D721Med (cell line): ENCODE measurements around the gene ADAMTS6.
"Not testable (repeated sequence)": the region's sequence is repeated elsewhere in the genome, so short reads cannot be mapped to it uniquely, and the experiment has no call there.

ENCODE experiments used
- DNase-seq: peaks from one replicate; pipeline ENCODE4 v3.0.0; 2011; ENCODE audit warnings: low spot score; ENCODE audit not compliant: insufficient read length
- FAIRE-seq: peaks from 2 replicates; lab custom pipeline; 2011; peaks lifted over from hg19 to GRCh38; lab: Jason Lieb, UNC
- TF ChIP-seq, protein P1 (sequence below): IDR thresholded peaks from 2 replicates; pipeline ENCODE4 v1.5.1; 2012; ENCODE audit warnings: mild to moderate bottlenecking, control low read depth; ENCODE audit not compliant: insufficient read depth; ENCODE audit errors: missing control alignments

The ADAMTS6 gene

GRCh38 chr5:65382582-65382981 is 99.1 kb downstream of the ADAMTS6 start:
- TF ChIP-seq, protein P1, sequence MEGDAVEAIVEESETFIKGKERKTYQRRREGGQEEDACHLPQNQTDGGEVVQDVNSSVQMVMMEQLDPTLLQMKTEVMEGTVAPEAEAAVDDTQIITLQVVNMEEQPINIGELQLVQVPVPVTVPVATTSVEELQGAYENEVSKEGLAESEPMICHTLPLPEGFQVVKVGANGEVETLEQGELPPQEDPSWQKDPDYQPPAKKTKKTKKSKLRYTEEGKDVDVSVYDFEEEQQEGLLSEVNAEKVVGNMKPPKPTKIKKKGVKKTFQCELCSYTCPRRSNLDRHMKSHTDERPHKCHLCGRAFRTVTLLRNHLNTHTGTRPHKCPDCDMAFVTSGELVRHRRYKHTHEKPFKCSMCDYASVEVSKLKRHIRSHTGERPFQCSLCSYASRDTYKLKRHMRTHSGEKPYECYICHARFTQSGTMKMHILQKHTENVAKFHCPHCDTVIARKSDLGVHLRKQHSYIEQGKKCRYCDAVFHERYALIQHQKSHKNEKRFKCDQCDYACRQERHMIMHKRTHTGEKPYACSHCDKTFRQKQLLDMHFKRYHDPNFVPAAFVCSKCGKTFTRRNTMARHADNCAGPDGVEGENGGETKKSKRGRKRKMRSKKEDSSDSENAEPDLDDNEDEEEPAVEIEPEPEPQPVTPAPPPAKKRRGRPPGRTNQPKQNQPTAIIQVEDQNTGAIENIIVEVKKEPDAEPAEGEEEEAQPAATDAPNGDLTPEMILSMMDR, result no peak
- FAIRE-seq (no peak), DNase-seq (no peak)

- not testable (repeated sequence) for FAIRE-seq
Observed at GRCh38 chr5:65370505-65370904, 111.2 kb downstream of the ADAMTS6 start.

DNA sequence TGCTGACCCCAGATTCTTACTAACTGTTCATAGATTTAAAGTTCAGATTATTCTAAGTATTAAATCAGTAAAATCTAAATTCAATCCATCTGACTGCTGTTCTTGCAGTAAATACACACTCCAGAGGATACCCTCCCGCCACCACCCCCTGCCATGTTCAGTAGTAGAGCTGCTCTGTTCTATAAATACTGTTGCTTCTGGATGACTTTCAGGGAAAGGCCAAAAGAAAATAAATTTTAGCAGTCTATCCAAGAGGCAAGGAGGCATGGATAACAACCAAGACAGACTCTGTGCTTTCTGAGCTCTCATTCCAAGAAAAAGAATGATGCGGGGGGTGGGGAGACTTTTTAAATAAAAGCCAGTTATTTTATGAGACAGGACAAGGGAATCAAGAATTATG is 115.1 kb downstream of the ADAMTS6 start:
- no peak for FAIRE-seq

More at GRCh38 chr5:65370505-65370904, 111.2 kb downstream of the ADAMTS6 start:
- DNase-seq, result not testable (repeated sequence)

DNA sequence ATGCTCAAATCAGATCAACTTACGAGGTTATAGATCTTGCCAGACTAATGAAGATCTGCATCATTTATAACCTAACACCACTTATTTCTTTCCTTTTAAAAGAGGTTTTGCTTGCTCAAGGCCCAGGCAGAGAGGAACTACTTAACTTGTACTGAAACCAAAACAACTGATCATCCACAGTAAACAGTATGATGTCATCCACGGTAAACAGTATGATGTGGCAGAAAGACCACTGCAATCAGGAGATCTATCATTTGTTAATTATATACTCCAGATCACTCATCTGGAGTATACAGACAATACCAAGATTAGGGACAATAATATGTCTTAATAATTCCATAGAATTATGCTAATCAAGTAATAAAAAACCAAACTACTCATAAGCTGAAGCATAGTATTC is 116.8 kb downstream of the ADAMTS6 start:
- TF ChIP-seq, protein P1, result no peak
- no peak for DNase-seq
- no peak for FAIRE-seq

More for the DNA sequence above, 115.1 kb downstream of the ADAMTS6 start:
- no peak for DNase-seq
- TF ChIP-seq, protein P1, result no peak

DNA sequence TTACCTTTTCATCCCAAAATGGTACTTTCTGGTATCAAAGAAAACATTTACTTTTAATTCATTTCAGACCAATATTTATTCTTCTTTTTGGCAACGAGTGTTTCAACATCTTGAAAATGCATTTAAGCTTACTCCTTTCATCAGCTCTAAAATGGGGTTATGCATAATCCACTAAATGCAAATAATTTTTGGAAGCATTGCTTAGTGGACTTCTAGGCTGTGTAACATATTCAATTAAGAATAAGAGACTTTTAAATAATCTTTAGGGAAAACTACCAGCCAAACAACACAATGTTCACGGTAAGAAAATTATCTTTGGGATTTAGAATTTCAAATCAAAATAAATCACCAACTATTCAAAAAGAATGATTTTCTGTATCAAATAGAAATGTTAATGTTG is 118.2 kb downstream of the ADAMTS6 start:
- DNase-seq (no peak), FAIRE-seq (no peak)
- TF ChIP-seq, protein P1, result no peak

- FAIRE-seq (no peak), DNase-seq (no peak)
- TF ChIP-seq, protein P1, result no peak
Observed at GRCh38 chr5:65359981-65360380, 121.7 kb downstream of the ADAMTS6 start.

- DNase-seq, result no peak
- FAIRE-seq, result no peak
Observed at GRCh38 chr5:65359569-65359968, 122.2 kb downstream of the ADAMTS6 start.

GRCh38 chr5:65356274-65356673 is 125.4 kb downstream of the ADAMTS6 start:
- TF ChIP-seq, protein P1, result no peak
- DNase-seq (no peak), FAIRE-seq (no peak)

More at GRCh38 chr5:65359569-65359968, 122.2 kb downstream of the ADAMTS6 start:
- TF ChIP-seq, protein P1, result no peak
